ENCODE measurements around the gene GRAMD1A.
"Not testable (repeated sequence)": the region's sequence is repeated elsewhere in the genome, so short reads cannot be mapped to it uniquely, and the experiment has no call there.

Gene GRAMD1A

GRCh38 chr19:35013041-35013819, 13.1 kb downstream of the GRAMD1A start:
- no peaks in the 10 kb centered on the region for H3K27me3 Mint-ChIP-seq
- ATAC-seq (replicated peaks) (peak; percentile 79 to 83), DNase-seq (peak; percentile 62)
- no peaks in the 10 kb centered on the region for H3K9me3 Mint-ChIP-seq
- peaks cover 57 to 70% of the 10 kb centered on the region in 2 donors for H3K36me3 Mint-ChIP-seq
- peaks cover 39 to 56% of the 10 kb centered on the region in 2 donors for H3K4me1 Mint-ChIP-seq
- H3K27ac Mint-ChIP-seq = peak overlapping the region; percentile 93
- H3K4me3 Mint-ChIP-seq = peak overlapping the region; percentile 41 to 54

- peak overlapping the region; percentile 71 for H3K27ac Mint-ChIP-seq
- H3K27me3 Mint-ChIP-seq = no peaks in the 10 kb centered on the region
- peak overlapping the region in 1 of 2 donors; percentile 47 for H3K4me3 Mint-ChIP-seq
- DNase-seq (no peak), ATAC-seq (replicated peaks) (no peak)
- H3K36me3 Mint-ChIP-seq = peaks cover 63 to 76% of the 10 kb centered on the region in 2 donors
- H3K4me1 Mint-ChIP-seq = peaks cover 43 to 56% of the 10 kb centered on the region in 2 donors
- H3K9me3 Mint-ChIP-seq = no peaks in the 10 kb centered on the region
Observed at GRCh38 chr19:35013820-35014754, 14.0 kb downstream of the GRAMD1A start.

DNA sequence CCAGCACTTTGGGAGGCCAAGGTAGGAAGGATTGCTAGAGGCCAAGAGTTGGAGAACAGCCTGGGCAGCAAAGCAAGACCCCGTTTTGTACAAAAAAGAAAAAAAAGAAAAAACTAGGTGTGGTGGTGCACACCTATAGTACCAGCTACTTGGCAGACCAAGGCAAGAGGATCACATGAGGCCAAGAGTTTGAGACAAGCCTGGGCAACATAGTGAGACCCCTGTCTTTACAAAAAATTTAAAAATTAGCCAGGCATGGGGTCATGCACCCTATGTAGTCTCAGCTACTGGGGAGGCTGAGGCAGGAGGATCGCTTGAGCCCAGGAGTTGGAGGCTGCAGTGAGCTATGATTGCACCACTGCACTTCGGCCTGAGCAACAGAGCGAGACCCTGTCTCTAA, 14.7 kb downstream of the GRAMD1A start:
- H3K9me3 Mint-ChIP-seq; DNase-seq; H3K27me3 Mint-ChIP-seq; H3K4me3 Mint-ChIP-seq; ATAC-seq (replicated peaks): not testable (repeated sequence)
- H3K4me1 Mint-ChIP-seq = peaks cover 43 to 56% of the 10 kb centered on the region in 2 donors
- H3K27ac Mint-ChIP-seq = peak overlapping the region; percentile 71
- H3K36me3 Mint-ChIP-seq = peaks cover 61 to 77% of the 10 kb centered on the region in 2 donors

DNA sequence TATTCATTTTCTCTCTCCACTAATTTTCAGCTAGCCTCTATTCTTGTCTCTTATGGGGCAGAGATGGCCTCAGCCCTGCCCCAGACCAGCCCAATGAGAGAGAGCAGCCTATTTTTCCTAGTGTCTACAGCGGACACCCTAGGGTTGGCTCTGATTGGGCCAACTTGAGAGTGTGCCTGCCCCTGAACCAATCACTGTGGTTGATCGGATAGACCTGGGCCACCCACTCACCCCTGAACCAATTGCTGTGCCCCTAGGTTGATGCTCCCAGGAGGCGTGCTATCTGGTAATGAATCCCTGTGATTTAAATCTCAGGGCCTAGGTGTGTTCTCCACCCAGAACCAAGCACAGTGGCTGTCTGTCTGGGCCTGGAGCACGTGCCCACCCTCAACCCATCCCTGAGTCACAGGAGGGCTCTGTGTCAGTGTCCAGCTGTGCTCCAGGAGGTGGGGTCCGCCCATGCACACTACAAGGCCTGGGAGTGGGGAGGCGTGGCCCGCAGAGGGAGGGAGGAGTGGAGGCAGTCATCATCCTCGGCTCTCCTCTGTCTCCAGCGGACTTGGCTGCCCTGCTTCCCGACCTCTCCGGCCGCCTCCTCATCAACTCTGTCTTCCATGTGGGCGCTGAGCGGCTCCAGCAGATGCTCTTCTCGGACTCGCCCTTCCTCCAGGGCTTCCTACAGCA, 15.3 kb downstream of the GRAMD1A start:
- peaks cover 43 to 49% of the 10 kb centered on the region in 2 donors for H3K4me1 Mint-ChIP-seq

GRCh38 chr19:35015954-35016351, 15.8 kb downstream of the GRAMD1A start:
- peaks cover 46 to 47% of the 10 kb centered on the region in 2 donors for H3K4me1 Mint-ChIP-seq
- H3K36me3 Mint-ChIP-seq = peaks cover 64 to 78% of the 10 kb centered on the region in 2 donors
- no peaks in the 10 kb centered on the region for H3K9me3 Mint-ChIP-seq
- H3K27ac Mint-ChIP-seq = peak overlapping the region; percentile 67
- DNase-seq = no peak
- no peaks in the 10 kb centered on the region for H3K27me3 Mint-ChIP-seq
- no peak overlapping the region for H3K4me3 Mint-ChIP-seq
- no peak for ATAC-seq (replicated peaks)

More for the DNA sequence above, 15.3 kb downstream of the GRAMD1A start:
- Mint-ChIP-seq H3K27me3 (no peaks in the 10 kb centered on the region), H3K4me3 (no peak overlapping the region), H3K27ac (peak overlapping the region; percentile 67), H3K9me3 (no peaks in the 10 kb centered on the region), H3K36me3 (peaks cover 61 to 75% of the 10 kb centered on the region in 2 donors)
- no peak for DNase-seq
- ATAC-seq (replicated peaks) = no peak

DNA sequence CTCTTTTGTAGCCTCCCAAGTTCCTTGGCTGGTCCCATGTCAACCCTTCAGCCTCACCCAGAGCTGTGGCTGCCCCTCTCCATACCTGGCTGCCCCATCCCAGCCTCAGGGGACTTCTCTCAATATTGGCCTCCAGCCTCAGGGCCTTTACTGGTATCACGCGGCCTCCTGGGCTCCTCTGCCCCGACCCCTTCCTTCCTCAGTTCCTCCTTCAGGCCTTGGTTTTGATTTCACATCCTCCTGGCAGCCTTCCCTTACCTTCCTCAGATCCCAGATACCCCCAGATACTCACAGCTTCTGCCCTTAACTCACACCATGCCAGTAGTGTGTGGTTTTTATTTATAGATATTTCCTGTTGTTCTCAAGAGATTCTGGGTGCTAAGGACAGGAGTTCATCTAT, 17.4 kb downstream of the GRAMD1A start:
- Mint-ChIP-seq H3K4me1 (peaks cover 31 to 38% of the 10 kb centered on the region in 2 donors), H3K27me3 (no peaks in the 10 kb centered on the region), H3K27ac (peak overlapping the region; percentile 85), H3K4me3 (no peak overlapping the region), H3K9me3 (no peaks in the 10 kb centered on the region), H3K36me3 (peaks cover 54 to 76% of the 10 kb centered on the region in 2 donors)
- DNase-seq = no peak
- ATAC-seq (replicated peaks) = peak; percentile 16 to 19

GRCh38 chr19:35018379-35018778, 18.3 kb downstream of the GRAMD1A start:
- no peaks in the 10 kb centered on the region for H3K9me3 Mint-ChIP-seq
- no peaks in the 10 kb centered on the region for H3K27me3 Mint-ChIP-seq
- H3K4me3 Mint-ChIP-seq = no peak overlapping the region
- peaks cover 23 to 30% of the 10 kb centered on the region in 2 donors for H3K4me1 Mint-ChIP-seq
- H3K36me3 Mint-ChIP-seq = peaks cover 46 to 74% of the 10 kb centered on the region in 2 donors
- no peak for DNase-seq
- no peak for ATAC-seq (replicated peaks)
- H3K27ac Mint-ChIP-seq = peak overlapping the region; percentile 69

DNA sequence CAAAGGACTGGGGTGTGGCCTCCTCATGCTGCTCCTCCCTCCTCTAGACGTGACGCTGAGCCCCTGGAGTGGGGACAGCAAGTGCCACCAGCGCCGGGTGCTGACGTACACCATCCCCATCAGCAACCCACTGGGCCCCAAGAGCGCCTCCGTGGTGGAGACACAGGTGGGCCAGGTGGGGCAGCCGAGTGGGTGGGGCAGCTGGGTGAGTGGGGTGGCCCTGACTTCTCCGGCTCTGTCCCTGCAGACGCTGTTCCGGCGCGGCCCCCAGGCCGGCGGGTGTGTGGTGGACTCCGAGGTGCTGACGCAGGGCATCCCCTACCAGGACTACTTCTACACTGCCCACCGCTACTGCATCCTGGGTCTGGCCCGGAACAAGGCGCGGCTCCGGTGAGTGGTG, 19.0 kb downstream of the GRAMD1A start:
- peaks cover 42 to 71% of the 10 kb centered on the region in 2 donors for H3K36me3 Mint-ChIP-seq
- DNase-seq (no peak), ATAC-seq (replicated peaks) (no peak)
- H3K4me3 Mint-ChIP-seq = no peak overlapping the region
- H3K27me3 Mint-ChIP-seq = no peaks in the 10 kb centered on the region
- no peak overlapping the region for H3K27ac Mint-ChIP-seq
- H3K4me1 Mint-ChIP-seq = peaks cover 15 to 23% of the 10 kb centered on the region in 2 donors
- no peaks in the 10 kb centered on the region for H3K9me3 Mint-ChIP-seq

DNA sequence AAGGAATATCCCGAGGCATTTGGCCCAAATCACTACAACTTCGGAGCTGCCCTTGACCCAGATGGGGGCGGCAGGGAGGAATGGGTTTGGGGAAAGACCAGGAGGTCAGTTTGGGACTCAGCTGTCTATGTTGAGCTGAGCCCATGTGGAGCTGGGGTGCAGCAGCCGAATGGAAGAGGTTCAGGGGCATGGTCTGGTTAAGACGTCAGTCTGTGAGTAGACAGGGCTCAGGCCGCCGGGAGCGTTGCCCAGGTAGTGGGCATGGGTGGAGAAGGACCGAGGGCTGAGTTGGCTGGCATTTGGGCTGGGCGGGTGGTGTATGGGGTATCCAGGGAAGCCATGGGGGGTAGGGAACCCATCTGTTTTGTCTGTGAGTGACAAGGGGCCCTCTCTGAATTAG, 20.9 kb downstream of the GRAMD1A start:
- H3K4me3 Mint-ChIP-seq = peak overlapping the region in 1 of 2 donors; percentile 62
- H3K36me3 Mint-ChIP-seq = peaks cover 47 to 66% of the 10 kb centered on the region in 2 donors
- H3K27me3 Mint-ChIP-seq = no peaks in the 10 kb centered on the region
- no peaks in the 10 kb centered on the region for H3K9me3 Mint-ChIP-seq
- H3K27ac Mint-ChIP-seq = peak overlapping the region; percentile 86
- ATAC-seq (replicated peaks) (no peak), DNase-seq (no peak)
- H3K4me1 Mint-ChIP-seq = peaks cover 8 to 19% of the 10 kb centered on the region in 2 donors

DNA sequence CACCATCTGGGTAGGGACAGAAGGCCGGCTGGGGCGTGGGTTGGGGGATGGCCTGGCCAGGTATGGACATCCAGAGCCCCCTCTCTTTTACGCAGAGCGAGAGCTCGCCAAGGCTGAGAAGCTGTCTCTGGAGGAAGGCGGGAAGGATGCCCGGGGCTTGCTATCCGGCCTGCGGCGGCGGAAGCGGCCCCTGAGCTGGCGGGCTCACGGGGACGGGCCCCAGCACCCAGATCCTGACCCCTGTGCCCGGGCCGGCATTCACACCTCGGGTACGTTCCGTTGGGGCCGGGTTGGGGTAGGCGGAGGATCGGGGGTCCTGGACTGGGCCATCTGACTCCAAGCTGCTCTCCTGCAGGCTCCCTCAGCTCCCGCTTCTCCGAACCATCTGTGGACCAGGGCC, 21.5 kb downstream of the GRAMD1A start:
- Mint-ChIP-seq H3K27me3 (no peaks in the 10 kb centered on the region), H3K4me1 (peaks cover 8 to 19% of the 10 kb centered on the region in 2 donors), H3K9me3 (no peaks in the 10 kb centered on the region), H3K4me3 (no peak overlapping the region), H3K27ac (no peak overlapping the region), H3K36me3 (peaks cover 47 to 67% of the 10 kb centered on the region in 2 donors)
- DNase-seq (no peak), ATAC-seq (replicated peaks) (no peak)

GRCh38 chr19:35022460-35022859, 22.3 kb downstream of the GRAMD1A start:
- H3K27me3 Mint-ChIP-seq = no peaks in the 10 kb centered on the region
- H3K36me3 Mint-ChIP-seq = peaks cover 51 to 69% of the 10 kb centered on the region in 2 donors
- H3K4me1 Mint-ChIP-seq = peaks cover 4 to 16% of the 10 kb centered on the region in 2 donors
- no peak for ATAC-seq (replicated peaks)
- H3K9me3 Mint-ChIP-seq = no peaks in the 10 kb centered on the region
- H3K27ac Mint-ChIP-seq = peak overlapping the region; percentile 70
- DNase-seq = no peak
- peak overlapping the region; percentile 32 to 46 for H3K4me3 Mint-ChIP-seq

GRCh38 chr19:35023428-35023827, 23.3 kb downstream of the GRAMD1A start:
- H3K4me1 Mint-ChIP-seq = peaks cover 0 to 9% of the 10 kb centered on the region in 2 donors
- DNase-seq = no peak
- H3K36me3 Mint-ChIP-seq = peaks cover 51 to 68% of the 10 kb centered on the region in 2 donors
- no peak overlapping the region for H3K4me3 Mint-ChIP-seq
- no peak for ATAC-seq (replicated peaks)
- peak overlapping the region; percentile 3 for H3K27ac Mint-ChIP-seq
- H3K27me3 Mint-ChIP-seq = peaks cover 0 to 3% of the 10 kb centered on the region in 2 donors
- no peaks in the 10 kb centered on the region for H3K9me3 Mint-ChIP-seq

GRCh38 chr19:35024095-35024494, 24.0 kb downstream of the GRAMD1A start:
- Mint-ChIP-seq H3K4me1 (peaks cover 0 to 8% of the 10 kb centered on the region in 2 donors), H3K27me3 (peaks cover 0 to 4% of the 10 kb centered on the region in 2 donors), H3K36me3 (peaks cover 47 to 66% of the 10 kb centered on the region in 2 donors), H3K9me3 (no peaks in the 10 kb centered on the region), H3K4me3 (no peak overlapping the region), H3K27ac (peak overlapping the region; percentile 77)
- DNase-seq (no peak), ATAC-seq (replicated peaks) (no peak)

- Mint-ChIP-seq H3K27me3 (peaks cover 4 to 10% of the 10 kb centered on the region in 2 donors), H3K4me1 (peaks cover under 1 to 4% of the 10 kb centered on the region in 2 donors), H3K9me3 (no peaks in the 10 kb centered on the region), H3K27ac (no peak overlapping the region), H3K4me3 (peak overlapping the region in 1 of 2 donors; percentile 32), H3K36me3 (peaks cover 33 to 53% of the 10 kb centered on the region in 2 donors)
- ATAC-seq (replicated peaks) (no peak), DNase-seq (no peak)
Observed at GRCh38 chr19:35025969-35026368, 25.8 kb downstream of the GRAMD1A start.
